Stimulated activated CD8-positive, alpha-beta memory T cell treated with anti-CD3 and anti-CD28 coated beads, Interleukin-7, amount 100 ng/mL, for 48 hours (primary cell): ENCODE results near the gene S100A11.

Source experiments
- DNase-seq, 2 donors: peaks; one replicate each; pipeline ENCODE4 v3.0.0-alpha.2; 2020; ENCODE audit warnings: low read depth in 1 of 2; ENCODE audit errors: extremely low read depth in 1 of 2

Gene S100A11

GRCh38 chr1:151985768-151986167 is 51.0 kb downstream of the S100A11 start:
- DNase-seq, result no peak

GRCh38 chr1:151985270-151985669 is 51.5 kb downstream of the S100A11 start:
- DNase-seq, result no peak

- DNase-seq, result peak in 1 of 2 donors; percentile 41
Measured at GRCh38 chr1:151984313-151984956, 52.4 kb downstream of the S100A11 start.
